A673 (cell line): ENCODE data around the gene IL4. TPM values are rescaled to one million over a fixed set of nuclear protein-coding genes. Genes with fewer than 3 reads are reported as not detected.

Source experiments
- Bru-seq: library from RNA; stranded (reverse); fragments of 400-500 nt; gene quantifications from one replicate; lab custom pipeline; 2021; lab: Mats Ljungman, UMichigan
- BruChase-seq, 2 experiments: library from RNA; stranded (reverse); fragments of 400-500 nt; gene quantifications; one replicate each; lab custom pipeline; 2021; lab: Mats Ljungman, UMichigan
- BruUV-seq: library from RNA; stranded (reverse); fragments of 400-500 nt; replicated peaks from 2 replicates; lab custom pipeline; 2021; lab: Mats Ljungman, UMichigan
- CTCF ChIA-PET: fragments of 300-600 bp; sonication (Branson Sonifier 250); formaldehyde crosslinking; loops from one replicate; lab custom pipeline; 2022; ENCODE audit warnings: antibody characterized with exemption; lab: Charles Lee
- POLR2A ChIA-PET: fragments of 300-600 bp; sonication (Branson Sonifier 250); formaldehyde crosslinking; loops from one replicate; lab custom pipeline; 2022; ENCODE audit warnings: antibody characterized with exemption; ENCODE audit not compliant: low non-redundant PET; lab: Charles Lee
- DNase-seq: peaks from one replicate; pipeline ENCODE4 v3.0.0-alpha.2; 2015; ENCODE audit warnings: low spot score
- H3K27ac ChIP-seq: fragments of 200-600 bp; sonication (generic); 2 replicates; pipeline ENCODE4 v1.5.1; 2016; ENCODE audit warnings: mixed run types, low read depth, mild to moderate bottlenecking, mixed read lengths, antibody characterized with exemption, low read length; ENCODE audit not compliant: poor library complexity, severe bottlenecking
- H3K27me3 ChIP-seq: fragments of 200-600 bp; sonication (generic); replicated peaks from 2 replicates; pipeline ENCODE4 v1.6.1; 2017; ENCODE audit warnings: mixed run types, low read depth, mild to moderate bottlenecking, mixed read lengths, antibody characterized with exemption, low read length; ENCODE audit not compliant: insufficient read depth, poor library complexity
- H3K36me3 ChIP-seq: fragments of 200-600 bp; sonication (generic); 2 replicates; pipeline ENCODE4 v1.6.1; 2016; ENCODE audit warnings: mixed run types, mild to moderate bottlenecking, mixed read lengths, antibody characterized with exemption, low read length; ENCODE audit not compliant: insufficient read depth, poor library complexity, severe bottlenecking
- H3K4me1 ChIP-seq: fragments of 200-600 bp; sonication (generic); 2 replicates; pipeline ENCODE4 v1.6.1; 2017; ENCODE audit warnings: mixed run types, mild to moderate bottlenecking, mixed read lengths, antibody characterized with exemption, low read length; ENCODE audit not compliant: insufficient read depth, poor library complexity, severe bottlenecking
- H3K4me3 ChIP-seq: fragments of 200-600 bp; sonication (generic); 2 replicates; pipeline ENCODE4 v1.5.1; 2016; ENCODE audit warnings: low read depth, mixed run types, mild to moderate bottlenecking, mixed read lengths, low read length; ENCODE audit not compliant: poor library complexity, severe bottlenecking
- H3K9me3 ChIP-seq: fragments of 200-600 bp; sonication (generic); 2 replicates; pipeline ENCODE4 v1.6.1; 2016; ENCODE audit warnings: mixed run types, low read depth, mild to moderate bottlenecking, mixed read lengths, antibody characterized with exemption, low read length; ENCODE audit not compliant: poor library complexity, severe bottlenecking
- CTCF ChIP-seq: fragments of 300-800, 200-600 bp; sonication (generic); conservative IDR thresholded peaks from 2 replicates; pipeline ENCODE4 v1.5.1; 2017; ENCODE audit warnings: low read depth, mild to moderate bottlenecking, antibody characterized with exemption, low read length, moderate library complexity, mixed read lengths
- EZH2 ChIP-seq: fragments of 200-600 bp; sonication (generic); IDR thresholded peaks from 2 replicates; pipeline ENCODE4 v1.6.1; 2017; ENCODE audit warnings: borderline replicate concordance, low read depth, mild to moderate bottlenecking, mixed read lengths, antibody characterized with exemption, low read length; ENCODE audit not compliant: poor library complexity, severe bottlenecking
- intact Hi-C: fragments of 100-400 bp; cut with micrococcal nuclease; formaldehyde crosslinking; loops from one replicate; pipeline ENCODE4 v1.10.0; 2022; ENCODE audit not compliant: unreplicated experiment
- long read RNA-seq: library from polyadenylated mRNA; stranded (forward); transcript quantifications from one replicate; pipeline ENCODE4 v2.0.0, GENCODE V29; 2022
- total RNA-seq: library from RNA; stranded (reverse); gene quantifications from 2 replicates; pipeline ENCODE4 v1.2.3, GENCODE V29; 2021

IL4 gene
- total RNA-seq (not detected in 2 replicates), Bru-seq, nascent RNA (not detected), BruChase-seq, experiment 1, labeled RNA remaining after a 2-hour chase (not detected), BruChase-seq, experiment 2, labeled RNA remaining after a 6-hour chase (percentile 12 among the genes with signal in this experiment)
- long read RNA-seq: 0 reads

DNA sequence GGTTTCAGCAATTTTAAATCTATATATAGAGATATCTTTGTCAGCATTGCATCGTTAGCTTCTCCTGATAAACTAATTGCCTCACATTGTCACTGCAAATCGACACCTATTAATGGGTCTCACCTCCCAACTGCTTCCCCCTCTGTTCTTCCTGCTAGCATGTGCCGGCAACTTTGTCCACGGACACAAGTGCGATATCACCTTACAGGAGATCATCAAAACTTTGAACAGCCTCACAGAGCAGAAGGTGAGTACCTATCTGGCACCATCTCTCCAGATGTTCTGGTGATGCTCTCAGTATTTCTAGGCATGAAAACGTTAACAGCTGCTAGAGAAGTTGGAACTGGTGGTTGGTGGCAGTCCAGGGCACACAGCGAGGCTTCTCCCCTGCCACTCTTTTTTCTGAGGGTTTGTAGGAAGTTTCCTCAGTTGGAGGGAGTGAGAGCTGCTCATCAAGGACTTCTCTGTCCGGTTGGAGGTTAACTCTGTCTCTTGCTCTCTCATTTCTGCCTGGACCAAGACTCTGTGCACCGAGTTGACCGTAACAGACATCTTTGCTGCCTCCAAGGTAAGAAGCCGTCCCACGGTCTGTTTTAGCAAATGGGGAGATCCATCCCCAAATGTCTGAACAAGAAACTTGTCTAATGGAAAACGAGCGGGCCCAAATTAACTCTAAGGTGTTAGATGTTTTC, at the start of gene IL4:
IL4 (plus strand) TSS at position 51 of the 692 bp plus-strand sequence; CDS start at position 113, 62 bp downstream.
- Histone ChIP-seq H3K4me3 (no peak within 1 kb of the TSS), H3K27ac (no peak within 1 kb of the TSS), H3K9me3 (no peaks in the 10 kb centered on the region), H3K27me3 (no peaks in the 10 kb centered on the region), H3K4me1 (no peaks in the 10 kb centered on the region), H3K36me3 (no peaks in the 10 kb centered on the region)
- CTCF ChIA-PET: interaction anchor here (0.6 kb wide), 1 partner anchor 168 kb away, joined by 4 read pairs; no protein-coding TSS in a partner anchor
- no TSS peak for BruUV-seq
- TF ChIP-seq CTCF (no peak), EZH2 (no peak)
- POLR2A ChIA-PET: no interaction called here
- no peak for DNase-seq
- intact Hi-C loops: no loop called here

GRCh38 chr5:132627470-132627869, 46.3 kb upstream of the IL4 start:
- H3K27me3 ChIP-seq: no peaks in the 10 kb centered on the region
- no peak for TF ChIP-seq EZH2
- intact Hi-C loops: no loop called here
- BruUV-seq: no TSS peak
- POLR2A ChIA-PET: no interaction called here
- H3K9me3 ChIP-seq: no peaks in the 10 kb centered on the region
- H3K4me3 ChIP-seq: no peak overlapping the region
- CTCF ChIA-PET: no interaction called here
- no peak overlapping the region for H3K27ac ChIP-seq
- H3K36me3 ChIP-seq: no peaks in the 10 kb centered on the region
- no peaks in the 10 kb centered on the region for H3K4me1 ChIP-seq
- no peak for DNase-seq

DNA sequence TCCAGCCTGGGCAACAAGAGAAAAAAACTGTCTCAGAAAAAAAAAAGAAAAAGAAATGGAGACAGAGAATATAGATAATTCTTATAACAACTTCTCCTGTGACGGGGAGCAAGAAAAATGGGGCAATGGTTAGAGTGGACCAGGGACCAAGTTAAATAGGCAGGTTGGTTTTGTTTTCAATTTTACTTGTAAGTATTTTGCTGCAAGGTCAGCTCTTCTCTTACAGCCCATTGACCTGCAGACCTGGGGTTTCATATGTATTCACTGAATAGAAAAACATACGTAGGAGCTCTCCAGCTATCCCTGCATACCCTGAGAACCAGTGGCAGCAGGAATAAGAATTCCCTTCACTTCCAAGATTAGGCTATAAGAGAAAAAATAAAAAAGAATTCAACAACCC, 45.0 kb upstream of the IL4 start:
- no TSS peak for BruUV-seq
- H3K27ac ChIP-seq: no peak overlapping the region
- no peak for DNase-seq
- intact Hi-C loops: no loop called here
- H3K4me3 ChIP-seq: no peak overlapping the region
- CTCF ChIA-PET: no interaction called here
- TF ChIP-seq EZH2: no peak
- TF ChIP-seq CTCF: no peak
- no peaks in the 10 kb centered on the region for H3K36me3 ChIP-seq
- H3K27me3 ChIP-seq: no peaks in the 10 kb centered on the region
- H3K9me3 ChIP-seq: no peaks in the 10 kb centered on the region
- POLR2A ChIA-PET: no interaction called here
- no peaks in the 10 kb centered on the region for H3K4me1 ChIP-seq
